Uterus (tissue), 2 donors: ENCODE results near the gene DCUN1D2.

ENCODE experiments used
- CTCF ChIP-seq, 4 experiments: fragments of 200-600 bp in 2 of 4; fragments of 450-650 bp in 2 of 4; sonication (generic) in 2 of 4; IDR thresholded peaks; one replicate each; pipeline ENCODE4 v1.5.1; 2016 to 2019; ENCODE audit warnings: antibody characterized with exemption in 4 of 4, mild to moderate bottlenecking in 2 of 4, moderate library complexity in 1 of 4
- POLR2A ChIP-seq, 2 donors: fragments of 450-650 bp; IDR thresholded peaks; one replicate each; pipeline ENCODE4 v1.6.1; 2016; ENCODE audit warnings: antibody characterized with exemption in 2 of 2, mild to moderate bottlenecking in 1 of 2, moderate library complexity in 1 of 2

GRCh38 chr13:113448545-113448884, 42.0 kb downstream of the DCUN1D2 start:
- TF ChIP-seq CTCF (IDR thresholded peaks at IDR 0.05) (no peak), POLR2A (IDR thresholded peaks at IDR 0.05) (no peak)
